Rectal smooth muscle tissue (tissue), 1 donor: ENCODE results near the gene SPATS2L.

ENCODE experiments used
- H3K27ac ChIP-seq: one replicate; pipeline ENCODE4 v1.7.0; 2013; ENCODE audit warnings: low read depth, low read length, inconsistent platforms
- H3K27me3 ChIP-seq: one replicate; pipeline ENCODE4 v1.7.0; 2013; ENCODE audit warnings: low read length; ENCODE audit not compliant: control insufficient read depth, insufficient read depth
- H3K36me3 ChIP-seq: one replicate; pipeline ENCODE4 v1.7.0; 2013; ENCODE audit warnings: low read length; ENCODE audit not compliant: control insufficient read depth, insufficient read depth
- H3K4me1 ChIP-seq: one replicate; pipeline ENCODE4 v1.7.0; 2013; ENCODE audit warnings: low read length; ENCODE audit not compliant: control insufficient read depth, insufficient read depth
- H3K4me3 ChIP-seq: one replicate; pipeline ENCODE4 v1.7.0; 2013; ENCODE audit warnings: low read length
- H3K9ac ChIP-seq: one replicate; pipeline ENCODE4 v1.7.0; 2013; ENCODE audit warnings: low read length

The SPATS2L gene

GRCh38 chr2:200486529-200486928 lies 180.0 kb downstream of the SPATS2L start:
- peaks cover 7% of the 10 kb centered on the region for H3K36me3 ChIP-seq
- no peaks in the 10 kb centered on the region for H3K27me3 ChIP-seq
- H3K4me3 ChIP-seq: no peak overlapping the region
- H3K9ac ChIP-seq: no peak overlapping the region
- no peaks in the 10 kb centered on the region for H3K4me1 ChIP-seq
- no peak overlapping the region for H3K27ac ChIP-seq

DNA sequence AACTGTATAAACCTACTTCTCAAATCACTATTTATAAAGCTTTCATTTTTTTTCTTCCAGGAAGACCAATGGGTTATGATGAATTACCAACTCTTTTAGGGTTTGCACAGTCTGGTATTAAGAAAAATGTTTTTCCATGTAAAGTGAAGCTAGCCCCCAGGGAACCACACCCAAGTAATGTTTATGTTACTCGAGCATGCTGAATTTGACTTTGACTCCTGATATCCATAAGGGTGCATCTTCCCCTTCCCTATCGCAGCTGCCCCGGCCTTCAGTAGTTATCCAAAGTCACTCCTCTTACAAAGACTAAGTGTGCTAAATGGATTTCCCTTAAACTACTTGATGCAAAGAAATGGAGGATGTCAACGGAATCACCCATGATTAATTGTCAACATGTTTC lies 181.7 kb downstream of the SPATS2L start:
- Histone ChIP-seq H3K4me3 (no peak overlapping the region), H3K36me3 (peaks cover 13% of the 10 kb centered on the region), H3K27ac (no peak overlapping the region), H3K27me3 (no peaks in the 10 kb centered on the region), H3K9ac (no peak overlapping the region), H3K4me1 (no peaks in the 10 kb centered on the region)

DNA sequence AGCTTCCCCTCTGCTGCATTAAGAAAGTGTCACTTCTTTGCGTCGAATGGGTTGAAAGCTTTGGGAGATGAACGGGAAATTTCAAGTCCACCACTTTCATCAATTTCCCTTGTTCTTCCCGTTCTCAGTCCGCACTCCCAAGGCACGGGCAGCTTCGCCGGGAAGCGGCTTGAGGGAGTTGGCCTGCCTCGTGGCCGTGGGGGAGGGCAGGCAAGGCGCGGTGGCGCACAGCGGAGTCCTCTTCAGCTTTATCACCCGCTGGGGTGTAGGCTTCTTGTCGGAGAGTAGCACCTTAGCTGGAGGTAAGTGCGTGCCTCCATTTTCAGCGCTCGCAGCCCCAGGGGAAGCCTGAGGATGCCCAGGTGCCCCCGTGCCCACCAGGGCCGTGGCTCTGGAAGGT lies 183.5 kb downstream of the SPATS2L start:
- no peak overlapping the region for H3K4me3 ChIP-seq
- no peak overlapping the region for H3K27ac ChIP-seq
- no peaks in the 10 kb centered on the region for H3K27me3 ChIP-seq
- H3K36me3 ChIP-seq: peaks cover 15% of the 10 kb centered on the region
- H3K4me1 ChIP-seq: no peaks in the 10 kb centered on the region
- no peak overlapping the region for H3K9ac ChIP-seq

DNA sequence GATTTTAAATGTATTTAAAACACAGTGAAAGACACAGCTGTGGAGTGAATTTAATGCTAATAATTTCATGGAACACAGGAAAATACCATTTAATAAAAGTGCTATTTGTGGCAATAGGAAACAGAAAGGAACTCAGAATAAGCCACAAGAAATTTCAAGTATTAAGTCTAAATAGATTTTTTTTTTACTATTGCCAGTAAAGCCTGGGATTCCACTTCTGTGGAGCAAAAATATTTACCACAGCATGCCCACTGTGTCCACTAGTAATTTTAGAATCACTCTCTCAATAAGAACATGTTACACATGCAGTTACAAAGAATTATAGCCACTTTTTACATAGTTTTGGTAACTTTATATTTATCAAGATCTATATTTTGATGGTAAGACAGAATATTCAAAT lies 186.2 kb downstream of the SPATS2L start:
- no peak overlapping the region for H3K4me3 ChIP-seq
- H3K27me3 ChIP-seq: no peaks in the 10 kb centered on the region
- no peaks in the 10 kb centered on the region for H3K4me1 ChIP-seq
- H3K9ac ChIP-seq: no peak overlapping the region
- H3K36me3 ChIP-seq: peaks cover 17% of the 10 kb centered on the region
- H3K27ac ChIP-seq: no peak overlapping the region

DNA sequence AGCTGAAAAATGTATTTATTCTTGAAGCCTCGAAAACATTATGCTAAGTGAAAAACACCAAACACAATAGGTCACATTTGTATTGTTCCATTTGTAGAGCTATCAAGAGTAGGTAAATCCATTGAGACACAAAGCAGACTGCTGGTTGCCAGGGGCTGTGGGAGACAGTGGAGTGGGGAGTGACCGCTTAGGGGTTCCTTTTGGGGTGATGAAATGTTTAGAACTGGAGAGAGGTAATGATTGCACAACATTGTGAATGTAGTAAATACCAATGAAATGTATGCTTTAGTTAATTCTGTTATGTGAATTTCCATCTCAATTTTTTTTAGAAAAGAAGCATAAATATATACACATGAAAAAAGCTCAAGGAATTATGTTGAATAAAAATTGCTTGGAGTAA lies 187.6 kb downstream of the SPATS2L start:
- Histone ChIP-seq H3K36me3 (peaks cover 17% of the 10 kb centered on the region), H3K4me1 (no peaks in the 10 kb centered on the region), H3K27ac (no peak overlapping the region), H3K27me3 (no peaks in the 10 kb centered on the region), H3K9ac (no peak overlapping the region), H3K4me3 (no peak overlapping the region)

DNA sequence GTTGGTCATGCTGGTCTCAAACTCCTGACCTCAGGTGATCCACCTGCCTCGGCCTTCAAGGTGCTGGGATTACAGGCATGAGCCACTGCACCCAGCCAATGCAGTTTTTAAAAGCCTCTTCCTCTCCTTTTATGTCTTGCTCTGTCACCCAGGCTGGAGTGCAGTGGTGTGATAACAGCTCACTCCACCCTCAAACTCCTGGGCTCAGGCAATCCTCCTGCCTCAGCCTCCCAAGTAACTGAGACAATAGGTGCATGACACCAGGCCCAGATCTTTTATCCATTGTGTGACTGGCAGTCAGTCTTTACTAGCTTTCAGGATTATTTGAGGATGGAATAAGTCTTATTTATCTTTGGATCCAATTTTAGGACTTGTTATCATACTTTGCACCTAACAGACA lies 190.2 kb downstream of the SPATS2L start:
- Histone ChIP-seq H3K4me3 (no peak overlapping the region), H3K4me1 (no peaks in the 10 kb centered on the region), H3K36me3 (peaks cover 9% of the 10 kb centered on the region), H3K27ac (no peak overlapping the region), H3K9ac (no peak overlapping the region), H3K27me3 (no peaks in the 10 kb centered on the region)

- no peak overlapping the region for H3K9ac ChIP-seq
- no peaks in the 10 kb centered on the region for H3K27me3 ChIP-seq
- no peaks in the 10 kb centered on the region for H3K4me1 ChIP-seq
- H3K27ac ChIP-seq: no peak overlapping the region
- H3K36me3 ChIP-seq: peaks cover 4% of the 10 kb centered on the region
- no peak overlapping the region for H3K4me3 ChIP-seq
Measured at GRCh38 chr2:200498402-200499162, 192.1 kb downstream of the SPATS2L start.

DNA sequence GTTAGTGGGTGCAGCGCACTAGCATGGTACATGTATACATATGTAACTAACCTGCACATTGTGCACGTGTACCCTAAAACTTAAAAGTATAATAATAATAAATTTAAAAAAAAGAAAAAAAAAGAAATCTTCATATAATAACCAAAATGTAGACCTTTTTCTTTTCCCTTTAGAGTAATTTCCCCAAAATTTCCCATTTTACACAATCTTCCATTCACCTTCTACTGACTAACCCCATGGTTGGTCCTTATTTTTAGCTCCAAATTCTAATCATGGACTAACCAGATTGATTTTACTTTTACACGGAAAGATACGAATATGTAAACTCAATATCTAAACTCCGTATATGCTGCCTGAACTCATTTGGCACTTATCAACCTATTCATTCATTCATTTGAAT lies 195.7 kb downstream of the SPATS2L start:
- H3K27ac ChIP-seq: no peak overlapping the region
- no peak overlapping the region for H3K9ac ChIP-seq
- H3K4me1 ChIP-seq: no peaks in the 10 kb centered on the region
- H3K27me3 ChIP-seq: no peaks in the 10 kb centered on the region
- peaks cover 3% of the 10 kb centered on the region for H3K36me3 ChIP-seq
- no peak overlapping the region for H3K4me3 ChIP-seq

DNA sequence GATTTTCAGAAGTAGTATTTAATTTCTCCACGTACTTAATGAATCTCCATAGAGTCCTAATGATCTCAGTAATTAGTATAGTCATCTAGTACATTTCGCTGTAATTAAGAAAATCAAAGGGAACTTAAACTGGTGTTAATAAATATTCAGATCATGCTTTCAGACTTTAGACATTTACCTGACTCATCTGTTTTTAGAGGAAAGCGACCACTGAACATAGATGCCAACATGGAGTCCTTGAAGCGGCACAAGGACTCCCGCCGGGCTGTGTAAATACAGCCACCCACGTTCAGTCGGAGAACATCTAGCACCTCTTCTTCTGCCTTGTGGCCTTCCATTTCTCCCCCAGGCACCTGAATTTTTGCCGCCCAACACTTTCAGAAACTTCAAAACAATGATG lies 200.2 kb downstream of the SPATS2L start:
- Histone ChIP-seq H3K27me3 (no peaks in the 10 kb centered on the region), H3K4me3 (no peak overlapping the region), H3K27ac (no peak overlapping the region), H3K9ac (no peak overlapping the region), H3K36me3 (peaks cover 3% of the 10 kb centered on the region), H3K4me1 (peaks cover 5% of the 10 kb centered on the region)

DNA sequence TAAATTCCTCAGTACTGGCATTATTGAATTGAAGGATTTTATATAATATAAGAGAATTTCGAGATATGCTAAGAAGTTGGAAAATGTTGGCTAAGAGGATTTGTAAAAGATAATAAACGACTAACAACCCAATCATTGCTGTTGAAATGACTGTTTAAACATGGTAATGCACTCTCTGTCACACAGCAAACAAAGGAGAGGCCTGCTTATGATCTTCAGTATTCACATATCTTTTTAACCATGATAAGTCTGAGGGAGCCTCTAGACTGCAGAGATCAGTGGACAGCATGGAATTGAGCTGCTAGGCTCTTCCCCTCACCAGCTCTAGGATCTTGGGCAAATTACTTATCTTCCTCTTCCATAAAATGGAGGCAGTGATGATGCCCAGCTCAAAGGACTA lies 200.7 kb downstream of the SPATS2L start:
- H3K4me3 ChIP-seq: no peak overlapping the region
- no peak overlapping the region for H3K27ac ChIP-seq
- H3K4me1 ChIP-seq: peaks cover 5% of the 10 kb centered on the region
- H3K9ac ChIP-seq: no peak overlapping the region
- peaks cover 3% of the 10 kb centered on the region for H3K36me3 ChIP-seq
- no peaks in the 10 kb centered on the region for H3K27me3 ChIP-seq

DNA sequence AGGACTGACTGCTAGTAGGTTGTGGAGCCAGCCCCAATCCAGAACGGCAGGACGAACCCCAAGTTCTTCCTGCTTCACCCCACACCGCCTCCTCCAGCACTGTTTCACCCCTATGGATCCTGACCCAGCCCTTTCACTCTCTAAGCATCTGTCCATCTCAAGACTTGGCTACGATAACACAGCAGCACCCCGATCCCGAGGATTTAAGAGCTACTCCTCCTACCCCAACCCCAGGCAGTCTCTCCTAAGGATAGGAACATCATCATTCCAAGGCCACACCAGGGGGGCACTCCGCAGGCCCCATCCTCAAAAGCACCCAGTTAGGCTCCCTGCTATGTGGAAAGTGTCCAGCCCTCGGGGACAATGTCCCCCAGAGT lies 202.7 kb downstream of the SPATS2L start:
- Histone ChIP-seq H3K4me3 (peak overlapping the region; percentile 76), H3K27ac (peak overlapping the region; percentile 72), H3K27me3 (no peaks in the 10 kb centered on the region), H3K4me1 (peaks cover 5% of the 10 kb centered on the region), H3K36me3 (peaks cover 3% of the 10 kb centered on the region), H3K9ac (peak overlapping the region; percentile 84)

GRCh38 chr2:200509612-200510433 lies 203.3 kb downstream of the SPATS2L start, which contains the start of gene KCTD18:
KCTD18 (minus strand) TSS chr2:200510068; CDS start chr2:200507016, 3,052 bp downstream.
- Histone ChIP-seq H3K27ac (peak within 1 kb of the TSS; percentile 72), H3K4me1 (peaks cover 5% of the 10 kb centered on the region), H3K4me3 (peak within 1 kb of the TSS; percentile 76), H3K27me3 (no peaks in the 10 kb centered on the region), H3K36me3 (peaks cover 3% of the 10 kb centered on the region), H3K9ac (peak within 1 kb of the TSS; percentile 84)
